ENCODE results near the gene GALE. TPM values are rescaled to one million over a fixed set of nuclear protein-coding genes. Genes with fewer than 3 reads are reported as not detected.

The GALE gene
- total and polyA plus RNA-seq, 2 of the 13 experiments (the other 11 are each of a cell fraction or from before 2014, with no cell fraction given) = 85.2 to 88.4 TPM

DNA sequence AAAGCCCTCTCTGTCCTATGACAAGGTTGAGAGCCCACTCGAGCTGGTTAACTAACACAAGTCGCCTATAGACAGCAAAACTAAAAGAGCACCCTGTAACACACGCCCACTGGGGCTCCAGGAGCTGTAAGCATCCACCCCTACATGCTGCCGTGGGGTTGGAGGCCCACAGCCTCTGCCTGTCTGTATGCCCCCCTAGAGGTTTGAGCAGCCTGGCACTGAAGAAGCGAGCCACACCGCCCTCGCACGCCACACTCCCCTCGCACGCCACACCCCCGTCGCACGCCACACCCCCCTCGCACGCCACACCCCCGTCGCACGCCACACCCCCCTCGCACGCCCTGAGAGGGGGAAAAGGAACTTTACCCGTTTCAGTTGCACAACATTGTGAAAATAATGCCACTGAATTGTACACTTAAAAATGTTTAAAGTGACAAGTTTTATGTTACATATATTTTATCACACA, 37.9 kb upstream of the GALE start (continued):
- TF ChIP-seq MTF2 (CRISPR knock-in tag; IDR thresholded peaks at IDR 0.05; ENCODE audit: borderline replicate concordance) (0 out of 2 replicates have a peak, but pooled peaks have one; percentile 45), FIP1L1 (IDR thresholded peaks at IDR 0.05; ENCODE audit: borderline replicate concordance, insufficient read depth, low read depth, low read length) (no peak), ZBTB3 (CRISPR knock-in tag; IDR thresholded peaks at IDR 0.05; ENCODE audit: borderline replicate concordance, low read depth) (no peak), KLF16 (CRISPR knock-in tag; IDR thresholded peaks at IDR 0.05) (peak in 1 of 2 experiments; percentile 39; a peak in 1 of 4 replicates), THAP11 (CRISPR knock-in tag; IDR thresholded peaks at IDR 0.05) (no peak), CEBPG (CRISPR knock-in tag; IDR thresholded peaks at IDR 0.05) (peak; percentile 85), SAP130 (CRISPR knock-in tag; IDR thresholded peaks at IDR 0.05; ENCODE audit: low read depth) (peak; percentile 76), PLRG1 (conservative IDR thresholded peaks at IDR 0.05) (no peak), SP2 (CRISPR knock-in tag; IDR thresholded peaks at IDR 0.05) (no peak), ZMYM4 (CRISPR knock-in tag; IDR thresholded peaks at IDR 0.05) (peak; percentile 31; the same call in 1 of the 2 replicates), ATM (IDR thresholded peaks at IDR 0.05; ENCODE audit: borderline replicate concordance) (no peak)
- TF ChIP-seq, protein P1, sequence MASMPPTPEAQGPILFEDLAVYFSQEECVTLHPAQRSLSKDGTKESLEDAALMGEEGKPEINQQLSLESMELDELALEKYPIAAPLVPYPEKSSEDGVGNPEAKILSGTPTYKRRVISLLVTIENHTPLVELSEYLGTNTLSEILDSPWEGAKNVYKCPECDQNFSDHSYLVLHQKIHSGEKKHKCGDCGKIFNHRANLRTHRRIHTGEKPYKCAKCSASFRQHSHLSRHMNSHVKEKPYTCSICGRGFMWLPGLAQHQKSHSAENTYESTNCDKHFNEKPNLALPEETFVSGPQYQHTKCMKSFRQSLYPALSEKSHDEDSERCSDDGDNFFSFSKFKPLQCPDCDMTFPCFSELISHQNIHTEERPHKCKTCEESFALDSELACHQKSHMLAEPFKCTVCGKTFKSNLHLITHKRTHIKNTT (CRISPR knock-in tag; IDR thresholded peaks at IDR 0.05) = no peak
- TF ChIP-seq, protein P2, sequence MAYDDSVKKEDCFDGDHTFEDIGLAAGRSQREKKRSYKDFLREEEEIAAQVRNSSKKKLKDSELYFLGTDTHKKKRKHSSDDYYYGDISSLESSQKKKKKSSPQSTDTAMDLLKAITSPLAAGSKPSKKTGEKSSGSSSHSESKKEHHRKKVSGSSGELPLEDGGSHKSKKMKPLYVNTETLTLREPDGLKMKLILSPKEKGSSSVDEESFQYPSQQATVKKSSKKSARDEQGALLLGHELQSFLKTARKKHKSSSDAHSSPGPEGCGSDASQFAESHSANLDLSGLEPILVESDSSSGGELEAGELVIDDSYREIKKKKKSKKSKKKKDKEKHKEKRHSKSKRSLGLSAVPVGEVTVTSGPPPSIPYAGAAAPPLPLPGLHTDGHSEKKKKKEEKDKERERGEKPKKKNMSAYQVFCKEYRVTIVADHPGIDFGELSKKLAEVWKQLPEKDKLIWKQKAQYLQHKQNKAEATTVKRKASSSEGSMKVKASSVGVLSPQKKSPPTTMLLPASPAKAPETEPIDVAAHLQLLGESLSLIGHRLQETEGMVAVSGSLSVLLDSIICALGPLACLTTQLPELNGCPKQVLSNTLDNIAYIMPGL (CRISPR knock-in tag; IDR thresholded peaks at IDR 0.05; ENCODE audit: borderline replicate concordance in 1 of 2, low read depth in 1 of 2) = 0 out of 4 replicates have a peak, but pooled peaks of 1 of the 2 experiments have one; percentile 31
- TF ChIP-seq, protein P3, sequence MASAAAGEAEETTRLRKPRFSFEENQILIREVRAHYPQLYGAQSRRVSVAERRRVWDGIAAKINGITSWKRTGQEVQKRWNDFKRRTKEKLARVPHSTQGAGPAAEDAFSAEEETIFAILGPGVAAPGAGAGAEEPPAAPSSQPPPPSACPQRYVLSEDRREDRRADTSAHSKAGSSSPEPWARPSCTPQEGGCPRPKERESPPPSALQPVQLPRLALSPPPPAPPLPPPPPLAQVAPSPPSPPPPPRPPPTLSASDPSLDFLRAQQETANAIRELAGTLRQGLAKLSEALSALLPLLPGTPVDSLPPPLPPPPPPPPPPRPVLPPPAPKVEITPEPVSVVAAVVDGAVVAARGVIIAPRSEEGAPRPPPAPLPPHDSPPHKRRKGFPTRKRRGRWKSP (CRISPR knock-in tag; IDR thresholded peaks at IDR 0.05) = no peak
- TF ChIP-seq, protein P4, sequence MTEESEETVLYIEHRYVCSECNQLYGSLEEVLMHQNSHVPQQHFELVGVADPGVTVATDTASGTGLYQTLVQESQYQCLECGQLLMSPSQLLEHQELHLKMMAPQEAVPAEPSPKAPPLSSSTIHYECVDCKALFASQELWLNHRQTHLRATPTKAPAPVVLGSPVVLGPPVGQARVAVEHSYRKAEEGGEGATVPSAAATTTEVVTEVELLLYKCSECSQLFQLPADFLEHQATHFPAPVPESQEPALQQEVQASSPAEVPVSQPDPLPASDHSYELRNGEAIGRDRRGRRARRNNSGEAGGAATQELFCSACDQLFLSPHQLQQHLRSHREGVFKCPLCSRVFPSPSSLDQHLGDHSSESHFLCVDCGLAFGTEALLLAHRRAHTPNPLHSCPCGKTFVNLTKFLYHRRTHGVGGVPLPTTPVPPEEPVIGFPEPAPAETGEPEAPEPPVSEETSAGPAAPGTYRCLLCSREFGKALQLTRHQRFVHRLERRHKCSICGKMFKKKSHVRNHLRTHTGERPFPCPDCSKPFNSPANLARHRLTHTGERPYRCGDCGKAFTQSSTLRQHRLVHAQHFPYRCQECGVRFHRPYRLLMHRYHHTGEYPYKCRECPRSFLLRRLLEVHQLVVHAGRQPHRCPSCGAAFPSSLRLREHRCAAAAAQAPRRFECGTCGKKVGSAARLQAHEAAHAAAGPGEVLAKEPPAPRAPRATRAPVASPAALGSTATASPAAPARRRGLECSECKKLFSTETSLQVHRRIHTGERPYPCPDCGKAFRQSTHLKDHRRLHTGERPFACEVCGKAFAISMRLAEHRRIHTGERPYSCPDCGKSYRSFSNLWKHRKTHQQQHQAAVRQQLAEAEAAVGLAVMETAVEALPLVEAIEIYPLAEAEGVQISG (CRISPR knock-in tag; IDR thresholded peaks at IDR 0.05) = no peak
